AG04449 (cell line): Measurements from ENCODE around the gene SLC4A7.

Experiments
- CTCF ChIA-PET: fragments of 350-600 bp; formaldehyde crosslinking; extraction: SDS; loops from one replicate; lab custom pipeline; 2021; ENCODE audit warnings: antibody characterized with exemption; lab: Yijun Ruan, JAX
- POLR2A ChIA-PET: fragments of 400-600, 350-600 bp; formaldehyde crosslinking; extraction: SDS; loops from one replicate; lab custom pipeline; 2020; ENCODE audit warnings: antibody characterized with exemption, inconsistent platforms; lab: Yijun Ruan, JAX
- DNase-seq: peaks from one replicate; pipeline ENCODE4 v3.0.0-alpha.2; 2010; ENCODE audit warnings: low read depth, low spot score
- H3K4me3 ChIP-seq: 2 replicates; pipeline ENCODE4 v1.5.1; 2011; ENCODE audit warnings: low read depth, mild to moderate bottlenecking, control low read depth, low read length
- TF ChIP-seq, protein P1 (sequence below): IDR thresholded peaks from one replicate; pipeline ENCODE4 v1.5.1; 2011; ENCODE audit warnings: mild to moderate bottlenecking, moderate library complexity, low read length, control low read depth, inconsistent platforms; ENCODE audit not compliant: insufficient read depth; ENCODE audit errors: missing control alignments

Gene SLC4A7

DNA sequence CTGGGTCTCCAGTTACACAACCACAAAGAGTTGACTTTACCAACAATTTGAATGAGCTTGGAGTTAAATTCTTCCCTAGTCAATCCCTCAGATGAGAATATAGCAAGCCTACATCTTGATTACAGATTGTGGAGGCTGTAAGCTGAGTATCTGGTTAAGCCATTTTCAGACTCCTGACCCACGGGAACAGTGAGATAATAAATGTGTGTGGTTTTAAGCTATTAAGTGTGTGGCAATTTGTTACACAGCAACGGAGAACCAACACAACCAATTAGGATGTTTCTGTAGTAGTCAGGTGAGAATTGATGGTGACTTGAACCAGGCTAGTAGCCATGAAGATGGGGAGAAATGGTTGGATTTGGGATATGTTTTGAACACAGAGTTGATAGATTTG lies 37.7 kb upstream of the SLC4A7 start:
- no peak for DNase-seq
- H3K4me3 ChIP-seq = no peak overlapping the region
- POLR2A ChIA-PET = interaction anchor here (0.6 to 2.7 kb wide), 3 partner anchors 13 to 225 kb away, joined by 3 to 13 read pairs (median 12); partner anchors contain the start of gene SLC4A7
- TF ChIP-seq, protein P1, sequence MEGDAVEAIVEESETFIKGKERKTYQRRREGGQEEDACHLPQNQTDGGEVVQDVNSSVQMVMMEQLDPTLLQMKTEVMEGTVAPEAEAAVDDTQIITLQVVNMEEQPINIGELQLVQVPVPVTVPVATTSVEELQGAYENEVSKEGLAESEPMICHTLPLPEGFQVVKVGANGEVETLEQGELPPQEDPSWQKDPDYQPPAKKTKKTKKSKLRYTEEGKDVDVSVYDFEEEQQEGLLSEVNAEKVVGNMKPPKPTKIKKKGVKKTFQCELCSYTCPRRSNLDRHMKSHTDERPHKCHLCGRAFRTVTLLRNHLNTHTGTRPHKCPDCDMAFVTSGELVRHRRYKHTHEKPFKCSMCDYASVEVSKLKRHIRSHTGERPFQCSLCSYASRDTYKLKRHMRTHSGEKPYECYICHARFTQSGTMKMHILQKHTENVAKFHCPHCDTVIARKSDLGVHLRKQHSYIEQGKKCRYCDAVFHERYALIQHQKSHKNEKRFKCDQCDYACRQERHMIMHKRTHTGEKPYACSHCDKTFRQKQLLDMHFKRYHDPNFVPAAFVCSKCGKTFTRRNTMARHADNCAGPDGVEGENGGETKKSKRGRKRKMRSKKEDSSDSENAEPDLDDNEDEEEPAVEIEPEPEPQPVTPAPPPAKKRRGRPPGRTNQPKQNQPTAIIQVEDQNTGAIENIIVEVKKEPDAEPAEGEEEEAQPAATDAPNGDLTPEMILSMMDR = no peak
- CTCF ChIA-PET = interaction anchor here (0.8 to 1.6 kb wide), 8 partner anchors 8 to 211 kb away, joined by 3 to 7 read pairs (median 4); no protein-coding TSS in a partner anchor

DNA sequence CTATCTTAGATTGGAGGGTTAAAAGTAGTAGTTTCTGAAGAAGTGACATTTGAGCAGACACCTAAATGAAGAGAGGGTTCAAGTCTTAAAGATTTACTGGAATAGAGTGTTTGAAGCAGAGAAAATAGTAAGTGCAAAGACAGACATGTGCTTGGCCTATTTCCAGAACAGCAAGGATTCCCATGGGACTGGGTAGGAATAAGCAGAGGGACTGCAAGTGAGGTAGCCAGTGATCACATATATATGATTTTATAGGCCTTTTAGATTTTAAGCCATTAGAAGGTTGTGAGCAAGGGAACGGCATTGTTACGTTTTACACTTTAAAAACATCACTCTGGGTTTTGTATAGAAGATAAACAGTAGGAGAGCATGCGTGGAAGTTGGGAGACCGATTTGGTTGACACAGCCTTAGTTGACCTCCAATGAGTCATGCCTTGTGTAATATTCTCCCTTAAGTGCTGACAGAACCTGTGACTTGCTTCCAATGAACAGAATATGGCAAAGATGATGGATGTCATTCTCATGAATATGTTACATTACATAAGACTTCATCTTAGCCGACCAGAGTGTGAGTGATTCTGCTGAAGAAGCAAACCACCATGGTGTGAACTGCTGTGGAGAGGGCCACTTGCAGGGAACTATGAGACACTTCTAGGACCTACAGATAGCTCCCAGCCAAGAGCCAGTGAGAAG lies 37.1 kb upstream of the SLC4A7 start:
- CTCF ChIA-PET = interaction anchor here (0.8 to 1.6 kb wide), 7 partner anchors 9 to 210 kb away, joined by 3 to 7 read pairs (median 4); no protein-coding TSS in a partner anchor
- peak; percentile 63 for DNase-seq

DNA sequence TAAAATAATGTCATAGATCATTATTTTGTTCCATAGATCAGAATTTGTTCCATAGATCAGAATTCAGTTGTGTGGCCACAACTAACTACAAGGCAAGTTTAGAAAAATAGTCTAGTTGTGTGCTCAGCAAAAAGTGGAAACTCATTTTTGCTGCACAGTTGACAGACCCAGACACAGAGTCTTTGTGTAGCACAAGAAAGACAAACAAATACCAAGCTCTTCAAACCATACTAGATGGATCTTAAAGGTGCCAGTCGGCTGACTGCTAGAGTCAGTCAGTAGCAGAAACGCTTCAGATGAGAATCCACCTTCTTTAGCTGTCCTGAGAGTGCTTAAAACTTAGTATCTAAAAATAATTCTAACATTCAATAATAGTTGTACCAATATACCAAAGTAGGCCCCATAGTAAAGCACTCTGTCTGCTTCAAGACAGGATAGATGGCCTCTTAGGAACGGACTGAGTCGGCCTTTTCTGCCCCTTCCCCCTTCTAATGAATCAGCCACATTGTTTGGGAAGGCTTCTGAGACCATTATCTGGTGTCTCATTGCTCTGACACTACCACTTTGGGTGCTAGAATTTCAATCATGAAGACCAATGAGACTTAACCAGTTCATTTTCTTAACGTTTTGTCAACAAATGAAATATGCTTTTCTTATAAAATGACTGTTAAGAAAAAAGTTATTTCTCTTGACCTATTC lies 27.7 kb upstream of the SLC4A7 start:
- CTCF ChIA-PET = interaction anchor here (1.5 to 1.7 kb wide), 2 partner anchors 21 to 169 kb away, joined by 4 to 5 read pairs; no protein-coding TSS in a partner anchor
- no peak for DNase-seq

More for the DNA sequence above, 37.1 kb upstream of the SLC4A7 start:
- TF ChIP-seq, protein P1 = no peak
- no peak overlapping the region for H3K4me3 ChIP-seq
- POLR2A ChIA-PET = interaction anchor here (0.6 to 2.7 kb wide), 3 partner anchors 14 to 225 kb away, joined by 3 to 13 read pairs (median 12); partner anchors contain the start of gene SLC4A7

DNA sequence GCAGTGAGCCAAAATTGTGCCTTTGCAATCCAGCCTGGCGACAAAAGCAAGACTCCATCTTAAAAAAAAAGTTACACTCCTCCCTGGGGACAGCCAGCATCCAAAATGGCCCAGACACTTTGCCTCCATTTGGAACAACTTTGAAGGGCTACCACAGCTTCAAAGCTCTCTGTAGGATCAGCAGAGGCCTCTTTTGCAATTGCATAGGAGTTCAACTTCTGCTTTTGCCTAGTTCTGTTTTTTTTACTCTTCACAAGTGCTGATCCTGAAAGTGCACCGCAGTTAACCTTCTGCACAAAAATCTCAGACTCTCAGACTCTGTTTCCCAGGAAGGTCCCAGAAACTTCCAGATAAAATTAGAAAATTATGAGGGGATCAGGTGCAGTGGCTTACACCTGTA lies 25.2 kb upstream of the SLC4A7 start:
- ChIA-PET CTCF (no interaction called here), POLR2A (no interaction called here)
- no peak overlapping the region for H3K4me3 ChIP-seq
- TF ChIP-seq, protein P1 = no peak
- no peak for DNase-seq

More for the DNA sequence above, 27.7 kb upstream of the SLC4A7 start:
- POLR2A ChIA-PET = no interaction called here
- no peak overlapping the region for H3K4me3 ChIP-seq
- TF ChIP-seq, protein P1 = no peak

DNA sequence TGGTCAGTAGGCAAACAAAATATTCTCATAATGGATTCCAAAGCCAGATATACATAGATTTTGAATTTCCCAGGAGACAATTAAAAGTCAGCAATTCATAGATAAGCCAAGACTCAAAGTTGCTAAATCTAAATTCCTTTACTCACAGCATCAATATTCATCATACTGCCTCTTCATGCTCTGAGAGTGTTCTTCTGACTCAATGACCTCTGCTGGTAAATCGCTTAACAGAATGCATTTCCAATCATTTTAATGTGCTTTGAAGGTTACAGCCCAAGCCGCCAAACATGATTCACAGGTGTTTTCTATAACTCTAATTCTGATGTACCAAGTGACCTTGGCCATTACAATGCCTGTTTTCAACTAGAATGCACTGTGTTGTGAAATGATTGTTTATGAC lies 24.2 kb upstream of the SLC4A7 start:
- DNase-seq = no peak
- ChIA-PET CTCF (no interaction called here), POLR2A (no interaction called here)

More for the DNA sequence above, 24.2 kb upstream of the SLC4A7 start:
- TF ChIP-seq, protein P1 = no peak
- no peak overlapping the region for H3K4me3 ChIP-seq
